ENCODE results near the gene CFD. TPM values are rescaled to one million over a fixed set of nuclear protein-coding genes. Genes with fewer than 3 reads are reported as not detected.
A peak's percentile ranks its signal among the peaks of the same experiment; 100 is the strongest.

CFD gene
- total RNA-seq, 1 donor from 2014 or later: not detected

DNA sequence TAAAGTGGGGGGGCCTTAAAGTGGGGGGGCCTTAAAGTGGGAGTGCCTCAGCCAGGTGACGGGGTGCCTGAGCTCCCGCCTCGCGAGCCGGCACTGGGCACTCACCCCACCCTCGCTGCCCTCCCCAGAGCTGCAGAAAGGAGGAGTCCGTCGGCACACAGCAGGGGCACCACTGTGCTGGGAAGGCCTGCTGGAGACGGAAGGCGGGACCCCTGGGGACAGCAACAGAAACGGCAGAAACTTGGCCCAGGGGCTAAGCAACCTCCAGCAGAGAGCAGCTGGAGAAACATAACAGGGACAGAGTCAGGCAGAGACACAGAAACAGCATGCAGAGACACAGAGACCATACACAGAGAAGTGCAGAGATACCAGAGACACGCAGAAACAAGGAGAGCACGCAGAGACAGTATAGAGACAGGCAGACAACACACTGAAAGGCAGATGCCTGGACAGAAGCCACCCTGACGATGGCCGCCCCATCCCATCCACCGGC is 7.9 kb downstream of the CFD start:
- H3K4me3 Mint-ChIP-seq: peak overlapping the region; percentile 6
- no peaks in the 10 kb centered on the region for H3K9me3 Mint-ChIP-seq

DNA sequence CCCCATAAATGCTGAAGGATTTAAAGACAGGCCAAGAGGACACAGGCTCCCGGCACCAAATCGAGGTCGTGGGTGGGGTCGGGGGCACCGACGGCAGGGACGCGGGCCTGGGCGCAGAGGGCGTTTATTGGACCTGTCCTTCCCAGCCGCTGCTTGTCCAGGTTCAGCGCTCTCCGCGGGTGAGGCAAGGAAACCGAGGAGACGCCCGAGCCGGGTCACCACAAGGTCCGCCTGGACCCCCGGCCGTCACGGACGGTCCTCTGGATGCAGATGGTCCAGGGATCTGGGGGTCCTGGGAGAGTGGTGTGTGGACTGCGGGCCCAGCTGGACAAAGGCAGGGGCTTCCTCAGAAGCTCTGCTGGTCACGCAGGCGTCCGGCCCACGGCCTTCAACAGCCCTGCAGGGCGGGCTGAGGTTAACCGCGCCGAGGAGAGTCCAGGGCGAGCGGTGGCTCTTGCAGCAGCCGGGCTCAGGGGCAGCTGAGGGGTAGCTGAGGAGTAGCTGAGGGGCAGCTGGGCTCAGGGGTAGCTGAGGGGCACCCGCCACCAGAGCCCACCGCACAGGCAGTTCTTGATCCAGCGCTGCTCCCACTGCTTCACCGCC is 8.5 kb downstream of the CFD start:
- Mint-ChIP-seq H3K9me3 (no peaks in the 10 kb centered on the region), H3K27ac (no peak overlapping the region), H3K4me1 (peaks cover 10% of the 10 kb centered on the region), H3K27me3 (ENCODE audit: insufficient read depth, low read depth) (peaks cover 16% of the 10 kb centered on the region), H3K4me3 (peak overlapping the region; percentile 6), H3K36me3 (peaks cover 11% of the 10 kb centered on the region)
- Histone ChIP-seq H3K27ac (no peak overlapping the region), H3K79me2 (ENCODE audit: low read depth) (no peaks in the 10 kb centered on the region), H4K20me1 (ENCODE audit: low read depth) (peaks cover 28% of the 10 kb centered on the region), H3K4me1 (peaks cover 7% of the 10 kb centered on the region), H3K4me2 (no peak overlapping the region), H2AFZ (replicated peaks) (no peak overlapping the region), H3K9ac (no peak overlapping the region), H3K4me3 (no peak overlapping the region), H3K9me3 (ENCODE audit: low read depth) (no peaks in the 10 kb centered on the region), H3F3A (ENCODE audit: low read depth) (peaks cover 42% of the 10 kb centered on the region), H3K36me3 (no peaks in the 10 kb centered on the region), H3K27me3 (peaks cover 7% of the 10 kb centered on the region)
- DNase-seq (ENCODE audit: low spot score): no peak
- TF ChIP-seq, protein P1, sequence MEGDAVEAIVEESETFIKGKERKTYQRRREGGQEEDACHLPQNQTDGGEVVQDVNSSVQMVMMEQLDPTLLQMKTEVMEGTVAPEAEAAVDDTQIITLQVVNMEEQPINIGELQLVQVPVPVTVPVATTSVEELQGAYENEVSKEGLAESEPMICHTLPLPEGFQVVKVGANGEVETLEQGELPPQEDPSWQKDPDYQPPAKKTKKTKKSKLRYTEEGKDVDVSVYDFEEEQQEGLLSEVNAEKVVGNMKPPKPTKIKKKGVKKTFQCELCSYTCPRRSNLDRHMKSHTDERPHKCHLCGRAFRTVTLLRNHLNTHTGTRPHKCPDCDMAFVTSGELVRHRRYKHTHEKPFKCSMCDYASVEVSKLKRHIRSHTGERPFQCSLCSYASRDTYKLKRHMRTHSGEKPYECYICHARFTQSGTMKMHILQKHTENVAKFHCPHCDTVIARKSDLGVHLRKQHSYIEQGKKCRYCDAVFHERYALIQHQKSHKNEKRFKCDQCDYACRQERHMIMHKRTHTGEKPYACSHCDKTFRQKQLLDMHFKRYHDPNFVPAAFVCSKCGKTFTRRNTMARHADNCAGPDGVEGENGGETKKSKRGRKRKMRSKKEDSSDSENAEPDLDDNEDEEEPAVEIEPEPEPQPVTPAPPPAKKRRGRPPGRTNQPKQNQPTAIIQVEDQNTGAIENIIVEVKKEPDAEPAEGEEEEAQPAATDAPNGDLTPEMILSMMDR (IDR thresholded peaks at IDR 0.05): no peak
- no peak for TF ChIP-seq EZH2 (IDR thresholded peaks at IDR 0.05)
- TF ChIP-seq EZH2phosphoT487 (IDR thresholded peaks at IDR 0.05): no peak

More for the DNA sequence above, 7.9 kb downstream of the CFD start:
- Histone ChIP-seq H3K36me3 (no peaks in the 10 kb centered on the region), H4K20me1 (ENCODE audit: low read depth) (peaks cover 28% of the 10 kb centered on the region), H3K79me2 (ENCODE audit: low read depth) (no peaks in the 10 kb centered on the region), H3K9ac (no peak overlapping the region), H3K4me3 (no peak overlapping the region), H3K4me1 (peaks cover 7% of the 10 kb centered on the region), H3K9me3 (ENCODE audit: low read depth) (no peaks in the 10 kb centered on the region), H3F3A (ENCODE audit: low read depth) (peaks cover 44% of the 10 kb centered on the region), H3K27ac (no peak overlapping the region), H3K27me3 (peaks cover 13% of the 10 kb centered on the region), H2AFZ (replicated peaks) (no peak overlapping the region), H3K4me2 (no peak overlapping the region)
- Mint-ChIP-seq H3K27ac (peak overlapping the region; percentile 58), H3K36me3 (peaks cover 11% of the 10 kb centered on the region), H3K4me1 (peaks cover 14% of the 10 kb centered on the region), H3K27me3 (ENCODE audit: insufficient read depth, low read depth) (peaks cover 19% of the 10 kb centered on the region)
- TF ChIP-seq EZH2phosphoT487 (IDR thresholded peaks at IDR 0.05): no peak
- TF ChIP-seq, protein P1 (IDR thresholded peaks at IDR 0.05): no peak
- peak; percentile 50 for DNase-seq (ENCODE audit: low spot score)

DNA sequence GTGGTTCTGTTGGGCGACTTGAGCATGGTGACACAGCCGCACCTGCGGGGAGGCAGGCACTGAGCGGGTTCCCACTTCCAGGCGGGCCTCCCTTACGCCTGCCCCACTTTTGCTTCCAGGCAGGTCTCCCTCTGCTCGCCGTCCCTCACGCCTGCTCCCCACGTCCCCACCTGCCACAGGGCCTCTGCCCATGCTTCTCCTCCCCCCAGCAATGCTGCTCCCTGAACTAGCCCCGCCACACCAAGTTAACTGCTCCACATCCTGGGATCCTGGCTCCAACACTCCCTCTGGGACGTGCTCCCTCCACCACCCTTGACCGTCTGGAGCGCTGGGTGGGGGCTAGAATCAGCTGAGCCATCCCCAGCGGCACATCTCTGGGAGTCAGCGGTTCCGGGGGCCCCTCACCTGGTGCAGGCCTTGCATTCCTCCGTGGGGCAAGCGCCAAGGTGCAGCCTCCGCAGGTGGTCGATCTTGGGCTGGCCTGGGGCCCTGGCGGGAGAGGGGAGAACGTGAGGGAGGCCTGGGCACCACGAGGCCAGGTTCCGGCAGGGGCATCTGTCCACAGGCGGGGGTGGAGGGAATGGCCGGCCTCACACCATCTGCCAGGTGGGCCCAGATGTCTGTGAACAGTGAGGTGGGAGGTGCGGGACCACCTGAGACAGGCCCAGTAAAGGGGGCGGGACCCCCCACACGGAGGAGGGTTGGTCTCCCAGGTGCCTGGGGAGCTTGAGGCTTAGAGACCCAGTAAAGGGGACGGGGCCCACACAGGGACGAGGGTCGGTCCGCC is 9.2 kb downstream of the CFD start:
- peaks cover 39% of the 10 kb centered on the region for H3F3A ChIP-seq (ENCODE audit: low read depth)
- Mint-ChIP-seq H3K36me3 (peaks cover 11% of the 10 kb centered on the region), H3K27ac (no peak overlapping the region), H3K27me3 (ENCODE audit: insufficient read depth, low read depth) (peaks cover 10% of the 10 kb centered on the region), H3K4me3 (no peak overlapping the region), H3K9me3 (no peaks in the 10 kb centered on the region), H3K4me1 (peaks cover 10% of the 10 kb centered on the region)
- H2AFZ ChIP-seq (replicated peaks): no peak overlapping the region
- no peak for TF ChIP-seq EZH2phosphoT487 (IDR thresholded peaks at IDR 0.05)
- TF ChIP-seq EZH2 (IDR thresholded peaks at IDR 0.05): no peak
- peaks cover 27% of the 10 kb centered on the region for H4K20me1 ChIP-seq (ENCODE audit: low read depth)
- H3K9me3 ChIP-seq (ENCODE audit: low read depth): no peaks in the 10 kb centered on the region
- no peak overlapping the region for H3K4me3 ChIP-seq
- no peak for DNase-seq (ENCODE audit: low spot score)
- no peaks in the 10 kb centered on the region for H3K36me3 ChIP-seq
- H3K27me3 ChIP-seq: peaks cover under 1% of the 10 kb centered on the region
- H3K4me2 ChIP-seq: no peak overlapping the region
- H3K79me2 ChIP-seq (ENCODE audit: low read depth): no peaks in the 10 kb centered on the region
- no peak overlapping the region for H3K27ac ChIP-seq
- H3K9ac ChIP-seq: no peak overlapping the region
- peaks cover 7% of the 10 kb centered on the region for H3K4me1 ChIP-seq
